ENCODE measurements around the gene GPR160. TPM values are rescaled to one million over a fixed set of nuclear protein-coding genes. Genes with fewer than 3 reads are reported as not detected.
"Not testable (repeated sequence)": the region's sequence is repeated elsewhere in the genome, so short reads cannot be mapped to it uniquely, and the experiment has no call there.

GPR160 gene, protein sequence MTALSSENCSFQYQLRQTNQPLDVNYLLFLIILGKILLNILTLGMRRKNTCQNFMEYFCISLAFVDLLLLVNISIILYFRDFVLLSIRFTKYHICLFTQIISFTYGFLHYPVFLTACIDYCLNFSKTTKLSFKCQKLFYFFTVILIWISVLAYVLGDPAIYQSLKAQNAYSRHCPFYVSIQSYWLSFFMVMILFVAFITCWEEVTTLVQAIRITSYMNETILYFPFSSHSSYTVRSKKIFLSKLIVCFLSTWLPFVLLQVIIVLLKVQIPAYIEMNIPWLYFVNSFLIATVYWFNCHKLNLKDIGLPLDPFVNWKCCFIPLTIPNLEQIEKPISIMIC
- total RNA-seq: 0.99 and 1.7 TPM in 2 replicates

DNA sequence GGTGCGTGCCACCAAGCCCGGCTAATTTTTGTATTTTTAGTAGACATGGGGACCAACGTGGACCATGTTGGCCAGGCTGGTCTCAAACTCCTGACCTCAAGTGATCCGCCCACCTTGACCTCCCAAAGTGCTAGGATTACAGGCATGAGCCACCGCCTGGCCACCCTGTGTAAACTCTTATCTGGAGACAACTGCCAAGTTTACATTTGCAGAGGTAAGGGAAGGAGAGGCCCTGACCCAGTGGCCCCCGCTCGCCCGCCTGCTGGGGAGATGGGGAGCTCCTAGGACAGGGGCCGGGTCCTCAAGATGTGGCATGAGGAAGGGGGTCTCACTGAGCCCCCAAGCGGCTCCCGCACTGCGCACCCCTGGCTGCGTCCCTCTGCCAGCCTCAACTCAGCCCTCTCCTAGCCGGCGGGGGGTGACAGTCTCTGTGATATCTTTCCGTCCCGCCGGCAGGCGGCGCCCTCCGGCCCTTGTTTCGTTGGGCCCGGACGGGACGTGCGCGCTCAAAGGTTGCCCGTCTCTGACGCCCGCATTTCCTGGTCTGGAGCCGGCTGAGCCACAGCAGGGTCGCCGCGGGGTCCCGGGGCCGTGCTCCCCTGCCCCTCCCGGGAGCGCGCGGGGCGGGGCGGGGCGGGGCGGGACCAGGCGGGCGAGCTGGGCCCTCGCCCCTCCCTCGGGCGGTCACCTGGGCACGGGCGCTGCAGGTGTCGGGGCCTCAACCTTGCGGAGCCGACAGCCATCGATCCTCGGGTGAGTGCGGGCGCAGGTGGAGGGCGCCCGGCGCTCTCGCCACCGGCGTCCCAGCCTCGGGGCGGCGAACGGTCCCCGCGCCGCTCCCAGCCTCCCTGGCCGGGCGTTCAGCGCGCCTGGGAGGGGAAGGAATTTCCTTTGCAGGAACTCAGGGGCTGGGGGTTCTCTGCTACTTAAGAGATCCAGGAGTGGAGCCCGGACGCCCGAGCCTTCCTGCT, at the start of gene GPR160:
Gene GPR160, plus strand, starts transcription at position 533 of the 971 bp plus-strand sequence. CDS start 45,978 bp downstream, outside the sequence.
- DNase-seq (ENCODE audit: low read depth in 2 of 2): peak; percentile 53 to 61

DNA sequence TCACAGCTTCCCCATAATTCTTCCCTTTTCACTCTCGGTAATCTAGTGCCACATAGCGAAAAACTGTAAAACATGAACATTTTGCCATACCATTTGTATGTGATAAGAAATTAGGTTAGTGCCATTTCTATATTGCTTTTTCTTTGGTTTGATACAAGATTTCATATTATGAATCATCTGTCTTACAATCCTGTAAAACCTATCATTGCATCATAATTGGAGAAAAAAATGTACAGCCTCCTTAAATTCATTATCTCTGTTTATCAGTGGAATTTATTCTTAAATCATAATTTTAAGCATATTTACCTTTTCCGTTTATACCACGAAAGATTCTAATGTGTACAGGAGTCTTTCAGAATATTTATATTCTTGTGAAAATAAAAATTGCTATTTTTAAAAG, 47.4 kb upstream of the GPR160 start:
- no peak for DNase-seq (ENCODE audit: low read depth in 2 of 2)

DNA sequence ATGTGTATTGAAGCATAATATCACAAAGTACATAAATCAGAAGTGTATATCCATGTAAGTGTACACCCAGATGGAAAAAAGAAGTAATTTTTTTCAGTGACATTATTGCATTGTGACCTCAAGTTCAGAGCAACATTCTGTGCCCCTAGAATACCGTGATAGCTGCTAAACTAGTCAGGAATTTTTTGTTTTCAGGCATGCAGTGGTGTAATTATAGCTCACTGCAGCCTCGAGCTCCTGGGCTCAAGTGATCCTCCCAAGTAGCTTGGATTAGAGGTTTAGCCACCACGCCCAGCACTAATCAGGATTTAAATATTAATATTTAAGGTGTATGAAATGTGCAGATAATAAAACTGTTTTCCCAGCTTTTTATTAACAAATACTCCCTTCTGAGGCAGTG, 45.6 kb upstream of the GPR160 start:
- no peak for DNase-seq (ENCODE audit: low read depth in 2 of 2)

DNA sequence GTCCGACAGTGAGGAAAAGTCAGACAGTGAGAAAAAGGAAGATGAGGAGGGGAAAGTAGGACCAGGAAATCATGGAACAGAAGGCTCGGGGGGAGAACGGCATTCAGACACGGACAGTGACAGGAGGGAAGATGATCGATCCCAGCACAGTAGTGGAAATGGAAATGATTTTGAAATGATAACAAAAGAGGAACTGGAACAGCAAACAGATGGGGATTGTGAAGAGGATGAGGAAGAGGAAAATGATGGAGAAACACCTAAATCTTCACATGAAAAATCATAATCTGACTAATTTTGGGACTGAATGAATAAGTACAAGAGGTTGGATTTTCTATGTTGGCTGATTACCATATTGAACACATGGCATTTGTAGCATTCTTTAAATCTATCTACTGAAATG, 45.0 kb upstream of the GPR160 start:
- DNase-seq (ENCODE audit: low read depth in 2 of 2): no peak

DNA sequence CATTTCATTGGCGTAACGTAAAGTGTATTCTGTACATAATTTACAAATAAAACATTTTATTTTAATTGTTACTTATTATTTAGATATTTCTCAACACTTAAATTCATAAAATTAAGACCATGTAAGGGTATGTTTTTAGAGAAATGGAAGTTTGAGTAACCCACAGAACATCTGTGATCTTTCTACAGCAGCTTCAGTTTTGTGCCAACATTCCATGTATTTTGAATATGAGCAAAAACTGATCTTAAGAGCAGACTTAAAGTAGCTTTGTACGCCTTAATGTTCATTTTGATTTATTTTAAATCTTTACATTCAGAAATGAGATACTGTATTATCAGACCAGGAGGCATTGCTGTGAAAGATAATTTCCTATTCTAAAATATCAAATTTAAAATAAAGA, 44.0 kb upstream of the GPR160 start:
- no peak for DNase-seq (ENCODE audit: low read depth in 2 of 2)

DNA sequence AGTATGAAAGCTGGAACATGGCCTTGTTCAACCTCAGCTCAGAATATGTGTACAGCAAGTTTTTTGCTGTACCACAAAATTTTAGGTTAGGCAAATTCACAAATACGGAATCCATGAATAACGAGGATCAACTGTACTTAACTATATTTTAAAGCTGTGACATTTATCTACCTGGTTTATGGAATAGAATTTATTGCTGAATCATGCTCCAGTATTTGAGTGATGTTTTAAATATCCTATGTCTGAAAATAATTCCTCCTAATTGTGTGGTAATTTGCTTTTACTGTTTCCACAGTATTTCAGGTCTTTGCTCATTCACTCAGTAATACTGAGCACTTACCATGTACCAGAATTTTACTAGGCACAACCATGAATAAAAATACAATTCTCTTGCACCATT, 41.7 kb upstream of the GPR160 start:
- no peak for DNase-seq (ENCODE audit: low read depth in 2 of 2)

DNA sequence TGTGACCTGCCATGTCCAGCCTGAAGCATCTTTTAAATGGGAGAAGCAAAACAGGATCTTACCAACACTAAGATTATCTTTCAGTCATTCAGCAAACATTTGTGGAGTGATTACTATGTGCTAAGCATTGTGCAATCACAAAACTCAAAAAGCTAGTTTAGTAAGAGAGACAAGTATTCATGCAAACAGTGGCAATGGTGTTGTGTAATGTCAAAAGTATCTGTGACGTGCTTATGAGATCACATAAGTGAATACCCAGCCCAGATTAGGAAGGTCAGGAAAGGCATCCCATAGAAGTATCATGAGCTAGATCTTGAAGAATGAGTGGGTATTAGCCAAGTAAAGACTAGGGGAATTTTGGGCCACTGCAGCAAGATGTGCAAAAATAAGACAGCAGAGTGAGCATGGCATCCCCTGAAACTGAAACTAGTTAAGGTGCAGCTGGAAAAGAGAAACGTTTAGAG, 39.1 kb upstream of the GPR160 start:
- no peak for DNase-seq (ENCODE audit: low read depth in 2 of 2)

DNA sequence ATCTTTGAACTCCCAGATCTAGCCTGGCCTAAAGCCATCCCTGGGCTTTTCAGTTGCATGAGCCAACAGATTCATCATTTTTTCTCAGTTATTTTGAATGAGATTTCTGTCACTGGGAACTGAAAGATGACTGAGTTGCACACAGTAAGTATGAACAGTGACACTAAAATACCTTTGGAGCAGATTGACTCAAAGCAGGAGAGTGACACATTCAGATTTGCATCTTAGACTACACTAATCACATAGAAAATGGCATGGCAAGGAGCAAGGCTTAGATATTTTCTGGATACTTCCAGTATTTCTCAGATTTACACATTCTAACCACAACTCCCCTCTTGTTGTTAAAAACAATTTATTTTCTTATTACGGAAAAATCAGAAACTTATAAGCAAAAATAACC, 38.4 kb upstream of the GPR160 start:
- no peak for DNase-seq (ENCODE audit: low read depth in 2 of 2)

DNA sequence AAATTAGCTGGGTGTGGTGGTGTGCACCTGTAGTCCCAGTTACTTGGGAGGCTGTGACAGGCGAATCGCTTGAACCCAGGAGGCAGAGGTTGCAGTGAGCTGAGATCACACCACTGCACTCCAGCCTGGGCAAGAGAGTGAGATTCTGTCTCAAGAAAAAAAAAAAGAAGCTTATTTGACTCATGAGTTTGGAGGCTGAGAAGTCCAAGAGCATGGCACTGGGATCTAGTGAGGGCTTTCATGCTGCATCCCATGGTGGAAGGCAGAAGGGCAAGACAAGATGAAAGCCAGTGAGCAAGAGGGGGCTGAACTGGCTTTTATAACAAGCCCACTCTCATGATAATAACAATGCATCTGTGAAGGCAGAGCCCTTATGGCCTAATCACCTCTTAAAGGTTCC, 37.7 kb upstream of the GPR160 start:
- no peak for DNase-seq (ENCODE audit: low read depth in 2 of 2)

DNA sequence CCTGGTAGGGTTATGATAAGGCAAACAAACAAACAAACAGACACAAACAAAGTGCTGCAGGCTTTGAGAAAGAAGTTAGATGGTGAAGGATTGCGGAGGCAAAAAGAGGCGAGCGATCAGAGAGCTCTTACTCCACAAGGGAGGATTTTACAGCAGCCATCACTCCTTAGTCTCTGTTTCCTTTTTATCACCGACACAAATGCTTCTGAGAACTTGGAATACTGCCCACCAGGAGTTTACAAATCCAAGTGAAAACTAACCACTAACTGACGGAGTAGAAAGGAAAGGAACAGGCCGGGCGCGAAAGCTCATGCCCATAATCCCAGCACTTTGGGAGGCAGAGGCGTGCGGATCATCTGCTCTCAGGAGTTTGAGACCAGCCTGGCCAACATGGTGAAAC, 35.6 kb upstream of the GPR160 start:
- peak in 1 of 2 donors; percentile 68 for DNase-seq (ENCODE audit: low read depth in 2 of 2)

DNA sequence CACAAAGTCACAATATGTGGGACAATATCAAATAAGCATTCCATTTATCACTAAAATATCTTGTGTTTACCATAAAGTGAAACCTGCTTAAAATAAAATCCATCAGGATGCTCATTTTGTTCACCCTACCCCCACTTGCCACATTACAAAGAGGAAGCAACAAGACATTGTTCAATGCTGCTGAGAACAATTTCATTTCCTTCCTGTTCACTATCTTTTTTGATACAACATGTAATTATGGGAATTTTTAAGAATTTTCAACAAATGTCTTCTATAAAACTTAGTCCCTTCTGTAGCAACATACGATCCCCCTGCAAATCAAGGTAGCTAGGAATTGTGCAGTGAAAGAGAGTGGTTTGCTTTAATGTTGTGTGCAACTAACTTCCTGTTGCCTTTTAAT, 34.9 kb upstream of the GPR160 start:
- peak; percentile 51 to 57 for DNase-seq (ENCODE audit: low read depth in 2 of 2)

DNA sequence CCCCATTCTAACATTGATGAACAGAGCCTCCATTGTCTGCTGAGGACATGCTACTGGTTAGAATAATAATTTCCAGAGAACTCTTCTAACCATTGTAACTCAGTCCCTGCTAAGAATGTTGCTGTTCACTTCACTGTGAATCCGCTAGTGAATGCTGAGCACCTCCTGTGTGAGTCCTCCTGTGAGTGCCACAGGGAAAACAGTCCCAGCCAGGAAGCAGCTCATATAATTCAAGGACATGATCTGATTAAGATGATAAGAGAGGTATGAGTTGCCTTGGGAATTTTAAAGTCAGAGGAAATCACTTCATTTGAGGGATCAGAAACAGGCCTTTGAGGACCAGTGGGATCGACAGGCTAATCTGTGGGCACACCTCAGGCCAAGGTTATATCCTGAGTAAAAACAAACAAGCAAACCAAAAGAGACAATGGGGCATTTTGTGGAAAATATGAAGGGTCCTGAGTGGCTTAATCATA, 33.9 kb upstream of the GPR160 start:
- DNase-seq (ENCODE audit: low read depth in 2 of 2): peak in 1 of 2 donors; percentile 62

DNA sequence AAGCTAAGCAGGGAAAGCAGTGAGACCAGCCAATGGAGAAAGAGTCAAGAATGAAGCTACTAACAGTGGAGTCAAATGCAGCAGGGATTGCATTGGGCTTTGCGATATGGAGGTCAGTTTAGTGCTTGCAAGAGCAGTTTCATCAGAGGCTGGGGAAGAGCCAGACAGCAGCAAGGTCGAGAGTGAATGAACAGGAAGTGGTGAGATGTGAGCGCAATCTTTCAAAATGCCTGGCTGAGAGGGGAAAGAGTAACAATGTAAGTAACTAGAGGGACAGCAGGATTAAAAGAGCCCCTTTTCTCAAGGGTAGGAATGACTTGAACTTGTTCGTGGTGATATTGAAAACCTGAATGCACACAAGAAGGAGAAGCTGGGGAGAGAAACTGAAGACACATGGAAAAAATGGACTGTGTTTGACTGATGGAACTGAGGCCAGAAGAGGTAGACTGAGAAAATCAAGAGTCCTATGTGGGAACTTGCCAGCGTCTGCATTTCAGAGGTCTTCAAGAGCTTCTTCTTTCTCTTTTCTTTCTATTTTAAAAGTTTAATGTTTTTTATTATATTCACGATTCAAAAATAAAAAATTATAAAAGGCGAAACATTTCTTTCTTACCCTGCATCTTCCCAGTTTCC, 30.6 kb upstream of the GPR160 start:
- peak; percentile 48 to 53 for DNase-seq (ENCODE audit: low read depth in 2 of 2)

DNA sequence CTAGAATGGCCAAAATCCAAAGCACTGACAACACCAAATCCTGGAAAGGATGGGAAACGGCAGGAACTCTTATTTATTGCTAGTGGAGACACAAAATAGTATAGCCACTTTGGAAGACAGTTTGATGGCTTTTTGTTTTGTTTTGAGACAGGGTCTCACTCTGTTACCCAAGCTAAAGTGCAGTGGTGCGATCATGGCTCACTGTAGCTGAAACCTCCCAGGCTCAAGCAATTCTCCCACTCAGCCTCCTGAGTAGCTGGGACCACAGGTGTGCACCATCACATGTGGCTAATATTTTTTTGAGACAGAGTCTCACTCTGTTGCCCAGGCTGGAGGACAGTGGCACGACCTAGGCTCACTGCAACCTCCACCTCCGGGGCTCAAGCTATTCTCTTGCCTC, 27.3 kb upstream of the GPR160 start:
- DNase-seq (ENCODE audit: low read depth in 2 of 2): no peak

DNA sequence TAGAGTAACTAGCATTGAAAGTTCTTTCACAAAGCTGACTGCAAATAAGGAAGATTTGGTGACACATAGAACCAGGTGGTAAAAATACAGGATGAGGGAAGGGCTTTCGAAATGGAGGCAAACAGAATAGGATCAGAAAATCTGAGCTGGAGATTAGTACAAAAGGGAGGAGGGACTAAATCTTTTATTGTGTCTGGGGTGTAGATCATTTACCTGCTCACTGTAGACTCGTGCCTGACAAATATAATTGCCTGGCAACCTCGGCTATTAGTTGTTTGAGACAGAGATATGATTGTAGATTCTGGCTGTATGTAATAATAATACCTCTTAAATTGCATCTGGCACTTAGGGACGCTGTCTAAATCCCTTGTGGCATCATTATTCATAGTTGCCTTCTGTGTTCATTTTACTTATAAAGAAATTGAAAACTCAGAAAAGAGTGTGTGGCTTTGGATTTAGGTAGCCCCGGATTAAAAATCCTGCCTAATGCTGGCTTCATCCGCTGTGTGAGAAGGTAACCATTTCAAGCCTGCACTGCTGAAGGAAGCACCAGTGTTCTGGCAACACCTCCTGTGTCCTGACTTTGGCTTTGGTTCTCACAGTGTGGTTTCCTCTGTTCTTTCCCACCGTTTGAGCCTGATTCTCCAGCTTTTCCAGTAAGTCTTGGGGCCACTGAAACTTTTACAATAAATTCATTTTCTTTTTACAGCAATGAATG, 25.0 kb upstream of the GPR160 start:
- DNase-seq (ENCODE audit: low read depth in 2 of 2): peak in 1 of 2 donors; percentile 9

DNA sequence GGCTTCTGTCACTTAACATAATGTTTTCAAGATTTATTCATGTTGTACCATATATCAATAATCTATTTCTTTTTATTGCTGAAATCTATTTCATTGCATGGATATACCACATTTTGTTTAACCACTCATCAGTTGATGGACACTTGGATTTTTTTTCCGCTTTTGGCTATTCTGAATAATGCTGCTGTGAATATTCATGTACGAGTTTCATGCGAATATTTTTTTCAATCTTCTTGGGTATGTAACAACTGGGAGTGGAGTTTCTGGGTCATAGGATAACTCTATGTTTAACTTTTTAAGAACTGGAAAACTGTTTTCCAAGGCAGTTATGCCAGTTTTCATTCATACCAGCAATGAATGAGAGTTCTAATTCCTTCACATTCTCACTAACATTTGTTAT, 21.7 kb upstream of the GPR160 start:
- no peak for DNase-seq (ENCODE audit: low read depth in 2 of 2)

DNA sequence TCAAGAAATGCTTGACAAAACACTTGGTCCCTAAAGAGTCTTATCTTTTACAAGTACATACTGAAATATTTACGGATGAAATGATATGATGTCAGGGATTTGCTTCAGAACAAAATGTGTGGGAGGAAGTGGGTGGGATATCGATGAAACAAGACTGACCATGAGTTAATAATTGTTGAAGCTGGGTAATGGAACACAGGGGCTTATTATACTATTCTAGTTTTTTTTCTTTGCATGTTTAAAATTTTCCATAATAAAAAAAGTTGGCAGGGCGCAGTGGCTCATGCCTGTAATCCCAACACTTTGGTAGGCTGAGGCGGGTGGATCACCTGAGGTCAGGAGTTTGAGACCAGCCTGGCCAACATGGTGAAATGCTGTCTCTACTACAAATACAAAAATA, 18.5 kb upstream of the GPR160 start:
- DNase-seq (ENCODE audit: low read depth in 2 of 2): not testable (repeated sequence)

DNA sequence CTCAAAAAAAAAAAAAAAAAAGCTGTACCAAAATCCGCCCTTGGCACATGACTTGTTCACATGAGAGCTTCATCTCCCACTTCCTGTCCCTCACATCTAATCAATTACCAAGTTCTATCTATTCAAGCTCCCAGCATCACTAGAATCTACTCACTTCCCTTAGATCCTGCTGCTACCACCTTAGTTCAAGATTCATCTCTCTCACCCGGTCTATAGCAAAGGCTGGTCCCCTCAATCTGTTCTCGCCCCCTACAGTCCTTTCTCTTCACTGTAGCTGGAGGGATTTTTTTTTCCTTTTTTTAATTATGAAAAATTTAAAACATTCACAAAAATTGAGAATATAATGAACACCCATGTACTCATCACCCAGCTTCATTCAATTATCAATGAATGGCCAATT, 16.7 kb upstream of the GPR160 start:
- DNase-seq (ENCODE audit: low read depth in 2 of 2): peak in 1 of 2 donors; percentile 25

DNA sequence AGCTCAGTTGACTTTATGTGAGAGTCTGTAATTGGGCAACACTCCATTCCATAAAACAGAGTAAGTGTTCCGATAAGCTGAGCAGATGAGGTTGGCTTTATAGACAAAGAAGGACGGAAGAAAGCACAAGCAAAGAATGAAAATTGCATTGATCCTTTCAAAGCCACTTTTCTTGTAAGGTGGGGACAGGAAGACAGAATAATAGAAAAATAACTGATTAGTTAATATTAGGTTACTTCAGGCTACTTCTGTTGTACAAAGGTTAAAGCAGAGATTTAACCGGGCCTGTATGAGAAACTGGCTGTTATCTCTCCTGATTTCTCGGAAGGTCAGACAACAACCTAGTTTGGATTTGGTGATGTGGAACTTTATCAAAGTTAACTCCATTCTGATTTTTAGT, 15.5 kb upstream of the GPR160 start:
- no peak for DNase-seq (ENCODE audit: low read depth in 2 of 2)

DNA sequence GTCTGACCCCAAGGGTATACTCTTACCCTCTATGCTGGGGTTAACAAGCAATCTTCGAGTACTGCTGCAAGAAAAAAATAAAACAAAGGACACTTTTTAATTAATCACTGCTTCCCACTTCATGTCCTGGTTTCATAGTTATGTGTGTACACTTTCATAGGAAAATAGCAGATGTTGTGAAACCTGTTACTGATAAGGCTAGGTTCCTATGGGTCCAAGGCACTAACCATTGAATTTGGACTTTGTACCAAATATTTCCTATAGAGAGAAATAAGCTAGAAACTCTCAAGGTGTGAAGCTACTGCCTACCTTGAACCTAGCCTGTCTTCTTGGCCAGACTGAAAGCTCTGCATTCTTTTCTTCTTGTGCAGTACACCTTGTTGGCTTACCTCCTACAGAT, 14.6 kb upstream of the GPR160 start:
- DNase-seq (ENCODE audit: low read depth in 2 of 2): no peak

DNA sequence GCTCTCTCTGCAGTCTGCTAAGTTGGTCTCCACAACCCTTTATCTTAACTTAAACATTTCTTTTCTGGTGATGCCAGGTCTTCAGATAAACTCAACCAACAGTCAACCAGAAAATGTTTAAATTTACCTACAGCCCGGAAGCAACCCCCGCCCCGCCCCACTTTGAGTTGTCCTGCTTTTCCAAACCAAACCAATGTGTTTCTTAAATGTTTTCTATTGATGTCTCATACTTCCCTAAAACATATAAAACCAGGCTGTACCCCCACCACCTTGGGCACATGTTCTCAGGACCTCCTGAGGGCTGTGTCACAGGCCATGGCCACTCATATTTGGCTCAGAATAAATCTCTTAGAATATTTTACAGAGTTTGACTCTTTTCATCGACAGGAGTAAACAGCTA, 13.2 kb upstream of the GPR160 start:
- no peak for DNase-seq (ENCODE audit: low read depth in 2 of 2)
